Measurements from ENCODE around the gene ZNF804B. TPM values are rescaled to one million over a fixed set of nuclear protein-coding genes. Genes with fewer than 3 reads are reported as not detected.

Gene ZNF804B
- total RNA-seq, 1 donor from 2014 or later: not detected

- H3K4me1 ChIP-seq (ENCODE audit: control insufficient read depth in 3 of 3, insufficient read depth in 3 of 3, low read length in 3 of 3): no peaks in the 10 kb centered on the region
Measured at GRCh38 chr7:88771417-88771816, 11.9 kb downstream of the ZNF804B start.

GRCh38 chr7:88772776-88773175 is 13.3 kb downstream of the ZNF804B start:
- Histone ChIP-seq H3K4me3 (ENCODE audit: low read length in 3 of 3) (no peak overlapping the region), H3K9ac (ENCODE audit: low read depth in 1 of 3, low read length in 3 of 3) (no peak overlapping the region), H3K27ac (ENCODE audit: low read depth, low read length) (no peak overlapping the region), H3K4me1 (ENCODE audit: control insufficient read depth in 3 of 3, insufficient read depth in 3 of 3, low read length in 3 of 3) (no peaks in the 10 kb centered on the region), H3K27me3 (ENCODE audit: control insufficient read depth in 3 of 3, insufficient read depth in 3 of 3, low read length in 3 of 3) (no peaks in the 10 kb centered on the region), H3K9me3 (ENCODE audit: control insufficient read depth in 3 of 3, low read length in 3 of 3) (no peaks in the 10 kb centered on the region), H3K36me3 (ENCODE audit: control insufficient read depth in 3 of 3, insufficient read depth in 3 of 3, low read length in 3 of 3) (no peaks in the 10 kb centered on the region)

More at GRCh38 chr7:88771417-88771816, 11.9 kb downstream of the ZNF804B start:
- H3K36me3 ChIP-seq (ENCODE audit: control insufficient read depth in 3 of 3, insufficient read depth in 3 of 3, low read length in 3 of 3): no peaks in the 10 kb centered on the region
- no peak overlapping the region for H3K4me3 ChIP-seq (ENCODE audit: low read length in 3 of 3)
- no peak overlapping the region for H3K9ac ChIP-seq (ENCODE audit: low read depth in 1 of 3, low read length in 3 of 3)
- H3K27ac ChIP-seq (ENCODE audit: low read depth, low read length): no peak overlapping the region
- H3K27me3 ChIP-seq (ENCODE audit: control insufficient read depth in 3 of 3, insufficient read depth in 3 of 3, low read length in 3 of 3): no peaks in the 10 kb centered on the region
- no peaks in the 10 kb centered on the region for H3K9me3 ChIP-seq (ENCODE audit: control insufficient read depth in 3 of 3, low read length in 3 of 3)

- H3K4me1 ChIP-seq (ENCODE audit: control insufficient read depth in 3 of 3, insufficient read depth in 3 of 3, low read length in 3 of 3): no peaks in the 10 kb centered on the region
- H3K4me3 ChIP-seq (ENCODE audit: low read length in 3 of 3): no peak overlapping the region
- no peaks in the 10 kb centered on the region for H3K27me3 ChIP-seq (ENCODE audit: control insufficient read depth in 3 of 3, insufficient read depth in 3 of 3, low read length in 3 of 3)
- no peak overlapping the region for H3K27ac ChIP-seq (ENCODE audit: low read depth, low read length)
- no peak overlapping the region for H3K9ac ChIP-seq (ENCODE audit: low read depth in 1 of 3, low read length in 3 of 3)
- H3K36me3 ChIP-seq (ENCODE audit: control insufficient read depth in 3 of 3, insufficient read depth in 3 of 3, low read length in 3 of 3): no peaks in the 10 kb centered on the region
- H3K9me3 ChIP-seq (ENCODE audit: control insufficient read depth in 3 of 3, low read length in 3 of 3): no peaks in the 10 kb centered on the region
Measured at GRCh38 chr7:88775838-88776237, 16.3 kb downstream of the ZNF804B start.

- Histone ChIP-seq H3K36me3 (ENCODE audit: control insufficient read depth in 3 of 3, insufficient read depth in 3 of 3, low read length in 3 of 3) (no peaks in the 10 kb centered on the region), H3K4me3 (ENCODE audit: low read length in 3 of 3) (no peak overlapping the region), H3K9me3 (ENCODE audit: control insufficient read depth in 3 of 3, low read length in 3 of 3) (no peaks in the 10 kb centered on the region), H3K9ac (ENCODE audit: low read depth in 1 of 3, low read length in 3 of 3) (no peak overlapping the region), H3K27ac (ENCODE audit: low read depth, low read length) (no peak overlapping the region), H3K27me3 (ENCODE audit: control insufficient read depth in 3 of 3, insufficient read depth in 3 of 3, low read length in 3 of 3) (no peaks in the 10 kb centered on the region), H3K4me1 (ENCODE audit: control insufficient read depth in 3 of 3, insufficient read depth in 3 of 3, low read length in 3 of 3) (no peaks in the 10 kb centered on the region)
Measured at GRCh38 chr7:88787777-88788176, 28.3 kb downstream of the ZNF804B start.

GRCh38 chr7:88789480-88790064 is 30.1 kb downstream of the ZNF804B start:
- Histone ChIP-seq H3K27ac (ENCODE audit: low read depth, low read length) (no peak overlapping the region), H3K9me3 (ENCODE audit: control insufficient read depth in 3 of 3, low read length in 3 of 3) (no peaks in the 10 kb centered on the region), H3K27me3 (ENCODE audit: control insufficient read depth in 3 of 3, insufficient read depth in 3 of 3, low read length in 3 of 3) (no peaks in the 10 kb centered on the region), H3K4me3 (ENCODE audit: low read length in 3 of 3) (no peak overlapping the region), H3K36me3 (ENCODE audit: control insufficient read depth in 3 of 3, insufficient read depth in 3 of 3, low read length in 3 of 3) (no peaks in the 10 kb centered on the region), H3K4me1 (ENCODE audit: control insufficient read depth in 3 of 3, insufficient read depth in 3 of 3, low read length in 3 of 3) (no peaks in the 10 kb centered on the region), H3K9ac (ENCODE audit: low read depth in 1 of 3, low read length in 3 of 3) (no peak overlapping the region)

- Histone ChIP-seq H3K4me1 (ENCODE audit: control insufficient read depth in 3 of 3, insufficient read depth in 3 of 3, low read length in 3 of 3) (no peaks in the 10 kb centered on the region), H3K36me3 (ENCODE audit: control insufficient read depth in 3 of 3, insufficient read depth in 3 of 3, low read length in 3 of 3) (no peaks in the 10 kb centered on the region), H3K9ac (ENCODE audit: low read depth in 1 of 3, low read length in 3 of 3) (no peak overlapping the region), H3K9me3 (ENCODE audit: control insufficient read depth in 3 of 3, low read length in 3 of 3) (no peaks in the 10 kb centered on the region), H3K4me3 (ENCODE audit: low read length in 3 of 3) (no peak overlapping the region), H3K27ac (ENCODE audit: low read depth, low read length) (no peak overlapping the region), H3K27me3 (ENCODE audit: control insufficient read depth in 3 of 3, insufficient read depth in 3 of 3, low read length in 3 of 3) (no peaks in the 10 kb centered on the region)
Measured at GRCh38 chr7:88791891-88792290, 32.4 kb downstream of the ZNF804B start.

- Histone ChIP-seq H3K27ac (ENCODE audit: low read depth, low read length) (no peak overlapping the region), H3K36me3 (ENCODE audit: control insufficient read depth in 3 of 3, insufficient read depth in 3 of 3, low read length in 3 of 3) (no peaks in the 10 kb centered on the region)
Measured at GRCh38 chr7:88792361-88792760, 32.9 kb downstream of the ZNF804B start.

GRCh38 chr7:88795553-88795952 is 36.1 kb downstream of the ZNF804B start, which contains the start of gene TEX47:
TSS of gene TEX47 (minus strand) at chr7:88795737. CDS start at chr7:88794942, 795 bp downstream.
- Histone ChIP-seq H3K9me3 (ENCODE audit: control insufficient read depth in 3 of 3, low read length in 3 of 3) (no peaks in the 10 kb centered on the region), H3K4me3 (ENCODE audit: low read length in 3 of 3) (no peak within 1 kb of the TSS), H3K27me3 (ENCODE audit: control insufficient read depth in 3 of 3, insufficient read depth in 3 of 3, low read length in 3 of 3) (no peaks in the 10 kb centered on the region), H3K27ac (ENCODE audit: low read depth, low read length) (no peak within 1 kb of the TSS), H3K4me1 (ENCODE audit: control insufficient read depth in 3 of 3, insufficient read depth in 3 of 3, low read length in 3 of 3) (no peaks in the 10 kb centered on the region), H3K36me3 (ENCODE audit: control insufficient read depth in 3 of 3, insufficient read depth in 3 of 3, low read length in 3 of 3) (no peaks in the 10 kb centered on the region), H3K9ac (ENCODE audit: low read depth in 1 of 3, low read length in 3 of 3) (no peak within 1 kb of the TSS)

More at GRCh38 chr7:88792361-88792760, 32.9 kb downstream of the ZNF804B start:
- Histone ChIP-seq H3K27me3 (ENCODE audit: control insufficient read depth in 3 of 3, insufficient read depth in 3 of 3, low read length in 3 of 3) (no peaks in the 10 kb centered on the region), H3K4me1 (ENCODE audit: control insufficient read depth in 3 of 3, insufficient read depth in 3 of 3, low read length in 3 of 3) (no peaks in the 10 kb centered on the region), H3K4me3 (ENCODE audit: low read length in 3 of 3) (no peak overlapping the region), H3K9ac (ENCODE audit: low read depth in 1 of 3, low read length in 3 of 3) (no peak overlapping the region), H3K9me3 (ENCODE audit: control insufficient read depth in 3 of 3, low read length in 3 of 3) (no peaks in the 10 kb centered on the region)

- Histone ChIP-seq H3K27me3 (ENCODE audit: control insufficient read depth in 3 of 3, insufficient read depth in 3 of 3, low read length in 3 of 3) (no peaks in the 10 kb centered on the region), H3K9me3 (ENCODE audit: control insufficient read depth in 3 of 3, low read length in 3 of 3) (no peaks in the 10 kb centered on the region), H3K4me1 (ENCODE audit: control insufficient read depth in 3 of 3, insufficient read depth in 3 of 3, low read length in 3 of 3) (no peaks in the 10 kb centered on the region), H3K27ac (ENCODE audit: low read depth, low read length) (no peak overlapping the region), H3K36me3 (ENCODE audit: control insufficient read depth in 3 of 3, insufficient read depth in 3 of 3, low read length in 3 of 3) (no peaks in the 10 kb centered on the region), H3K4me3 (ENCODE audit: low read length in 3 of 3) (no peak overlapping the region), H3K9ac (ENCODE audit: low read depth in 1 of 3, low read length in 3 of 3) (no peak overlapping the region)
Measured at GRCh38 chr7:88801046-88801445, 41.5 kb downstream of the ZNF804B start.

- no peak overlapping the region for H3K4me3 ChIP-seq (ENCODE audit: low read length in 3 of 3)
- no peaks in the 10 kb centered on the region for H3K4me1 ChIP-seq (ENCODE audit: control insufficient read depth in 3 of 3, insufficient read depth in 3 of 3, low read length in 3 of 3)
- H3K27me3 ChIP-seq (ENCODE audit: control insufficient read depth in 3 of 3, insufficient read depth in 3 of 3, low read length in 3 of 3): no peaks in the 10 kb centered on the region
- H3K9me3 ChIP-seq (ENCODE audit: control insufficient read depth in 3 of 3, low read length in 3 of 3): peaks cover 0 to under 1% (median 0%) of the 10 kb centered on the region in 3 donors
- no peak overlapping the region for H3K27ac ChIP-seq (ENCODE audit: low read depth, low read length)
- H3K9ac ChIP-seq (ENCODE audit: low read depth in 1 of 3, low read length in 3 of 3): no peak overlapping the region
- H3K36me3 ChIP-seq (ENCODE audit: control insufficient read depth in 3 of 3, insufficient read depth in 3 of 3, low read length in 3 of 3): no peaks in the 10 kb centered on the region
Measured at GRCh38 chr7:88806280-88807037, 47.0 kb downstream of the ZNF804B start.

All from skeletal muscle tissue (tissue), 4 donors.